GM19025 (cell line): ENCODE results near the gene MTFMT.
A peak's percentile ranks its signal among the peaks of the same experiment; 100 is the strongest.
"Not testable (repeated sequence)": the region's sequence is repeated elsewhere in the genome, so short reads cannot be mapped to it uniquely, and the experiment has no call there.

Experiments
- ATAC-seq: cut with Tn5 transposase; IDR thresholded peaks from one replicate; pipeline ENCODE4 v1.9.1; 2021; ENCODE audit warnings: mild to moderate bottlenecking, low read depth, moderate library complexity; ENCODE audit not compliant: unreplicated experiment

MTFMT gene

GRCh38 chr15:65028921-65029735 is at the start of gene MTFMT:
TSS of gene MTFMT (minus strand) at chr15:65029639. CDS start at chr15:65029613, 26 bp downstream.
- ATAC-seq: peak; percentile 74

- no peak for ATAC-seq
Measured at GRCh38 chr15:65077981-65078352, 48.5 kb upstream of the MTFMT start.

DNA sequence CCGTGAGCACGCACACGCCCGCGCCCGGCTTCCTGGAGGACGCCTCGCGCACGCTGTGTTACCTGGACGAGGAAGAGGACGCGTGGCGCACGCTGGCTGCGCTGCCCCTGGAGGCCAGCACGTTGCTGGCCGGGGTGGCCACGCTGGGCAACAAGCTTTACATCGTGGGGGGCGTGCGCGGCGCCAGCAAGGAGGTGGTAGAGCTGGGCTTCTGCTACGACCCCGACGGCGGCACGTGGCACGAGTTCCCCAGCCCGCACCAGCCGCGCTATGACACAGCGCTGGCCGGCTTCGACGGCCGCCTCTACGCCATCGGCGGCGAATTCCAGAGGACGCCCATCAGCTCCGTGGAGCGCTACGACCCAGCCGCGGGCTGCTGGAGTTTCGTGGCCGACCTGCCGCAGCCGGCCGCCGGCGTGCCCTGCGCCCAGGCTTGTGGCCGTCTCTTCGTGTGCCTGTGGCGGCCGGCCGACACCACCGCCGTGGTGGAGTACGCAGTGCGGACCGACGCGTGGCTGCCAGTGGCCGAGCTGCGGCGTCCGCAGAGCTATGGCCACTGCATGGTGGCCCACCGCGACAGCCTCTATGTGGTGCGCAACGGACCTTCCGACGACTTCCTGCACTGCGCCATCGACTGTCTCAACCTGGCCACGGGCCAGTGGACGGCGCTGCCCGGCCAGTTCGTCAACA is 48.0 kb upstream of the MTFMT start:
- no peak for ATAC-seq

GRCh38 chr15:65076486-65077290 is 47.2 kb upstream of the MTFMT start, which contains the start of gene KBTBD13:
TSS of gene KBTBD13 (plus strand) at chr15:65076746. CDS start at chr15:65076816, 70 bp downstream.
- ATAC-seq: no peak

DNA sequence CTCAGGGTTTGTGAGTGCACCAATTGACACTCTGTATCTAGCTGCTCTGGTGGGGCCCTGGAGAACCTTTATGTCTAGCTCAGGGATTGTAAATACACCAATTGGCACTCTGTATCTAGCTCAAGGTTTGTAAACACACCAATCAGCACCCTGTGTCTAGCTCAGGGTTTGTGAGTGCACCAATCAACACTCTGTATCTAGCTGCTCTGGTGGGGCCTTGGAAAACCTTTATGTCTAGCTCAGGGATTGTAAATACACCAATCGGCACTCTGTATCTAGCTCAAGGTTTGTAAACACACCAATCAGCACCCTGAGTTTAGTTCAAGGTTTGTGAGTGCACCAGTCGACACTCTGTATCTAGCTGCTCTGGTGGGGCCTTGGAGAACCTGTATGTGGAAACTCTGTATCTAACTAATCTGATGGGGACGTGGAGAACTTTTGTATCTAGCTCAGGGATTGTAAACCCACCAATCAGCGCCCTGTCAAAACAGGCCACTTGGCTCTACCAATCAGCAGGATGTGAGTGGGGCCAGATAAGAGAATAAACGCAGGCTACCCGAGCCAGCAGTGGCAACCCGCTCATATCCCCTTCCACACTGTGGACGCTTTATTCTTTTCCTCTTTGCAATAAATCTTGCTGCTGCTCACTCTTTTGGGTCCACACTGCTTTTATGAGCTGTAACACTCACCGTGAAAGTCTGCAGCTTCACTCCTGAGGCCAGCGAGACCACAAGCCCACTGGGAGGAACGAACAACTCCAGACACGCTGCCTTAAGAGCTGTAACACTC is 46.4 kb upstream of the MTFMT start:
- not testable (repeated sequence) for ATAC-seq

DNA sequence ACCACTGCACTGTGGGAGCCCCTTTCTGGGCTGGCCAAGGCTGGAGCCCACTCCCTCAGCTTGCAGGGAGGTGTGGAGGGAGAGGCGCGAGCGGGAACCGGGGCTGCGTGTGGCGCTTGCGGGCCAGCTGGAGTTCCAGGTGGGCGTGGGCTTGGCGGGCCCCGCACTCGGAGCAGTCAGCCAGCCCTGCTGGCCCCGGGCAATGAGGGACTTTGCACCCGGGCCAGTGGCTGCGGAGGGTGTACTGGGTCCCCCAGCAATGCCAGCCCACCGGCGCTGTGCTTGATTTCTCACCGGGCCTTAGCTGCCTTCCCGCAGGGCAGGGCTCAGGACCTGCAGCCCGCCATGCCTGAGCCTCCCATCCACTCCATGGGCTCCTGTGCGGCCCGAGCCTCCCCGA is 45.5 kb upstream of the MTFMT start:
- ATAC-seq: not testable (repeated sequence)

DNA sequence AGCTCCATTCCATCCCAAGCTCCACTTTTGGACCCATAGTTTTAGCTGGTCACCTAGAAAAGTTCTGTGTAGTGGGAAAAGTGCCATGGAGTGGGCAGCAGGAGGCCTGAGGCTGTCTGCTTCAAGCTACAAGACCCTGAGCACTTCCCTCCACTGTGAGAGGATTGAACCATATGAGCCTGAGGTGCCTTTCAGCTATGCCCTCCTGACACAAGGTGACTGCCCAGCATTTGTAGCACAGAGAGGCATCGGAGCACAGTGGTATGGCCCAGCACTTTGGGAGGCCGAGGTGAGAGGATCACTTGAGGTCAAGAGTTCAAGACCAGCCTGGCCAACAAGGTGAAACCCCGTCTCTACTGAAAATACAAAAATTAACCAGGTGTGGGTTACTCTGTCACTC is 43.2 kb upstream of the MTFMT start:
- no peak for ATAC-seq

DNA sequence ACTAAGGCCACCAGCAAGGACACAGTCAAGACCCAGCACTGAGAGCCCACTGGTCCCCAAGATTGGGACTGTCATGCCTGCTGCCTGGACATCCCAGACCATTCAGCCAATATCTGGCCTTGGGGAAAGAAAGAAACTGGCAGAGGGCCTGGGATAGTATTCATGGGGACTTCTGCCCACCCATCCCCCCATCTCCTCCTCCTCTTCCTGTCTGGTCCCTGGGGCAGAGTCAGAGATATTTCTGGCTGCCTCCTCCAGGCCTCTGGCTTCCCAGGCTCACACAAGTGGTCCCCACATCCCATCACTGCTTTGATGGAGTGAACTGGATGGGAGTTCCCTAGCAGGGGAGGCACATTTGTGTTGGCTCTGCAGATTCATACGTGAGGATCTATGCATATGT is 42.6 kb upstream of the MTFMT start:
- ATAC-seq: no peak

GRCh38 chr15:65071381-65071811 is 42.0 kb upstream of the MTFMT start:
- no peak for ATAC-seq

- ATAC-seq: no peak
Measured at GRCh38 chr15:65069779-65070546, 40.5 kb upstream of the MTFMT start.

DNA sequence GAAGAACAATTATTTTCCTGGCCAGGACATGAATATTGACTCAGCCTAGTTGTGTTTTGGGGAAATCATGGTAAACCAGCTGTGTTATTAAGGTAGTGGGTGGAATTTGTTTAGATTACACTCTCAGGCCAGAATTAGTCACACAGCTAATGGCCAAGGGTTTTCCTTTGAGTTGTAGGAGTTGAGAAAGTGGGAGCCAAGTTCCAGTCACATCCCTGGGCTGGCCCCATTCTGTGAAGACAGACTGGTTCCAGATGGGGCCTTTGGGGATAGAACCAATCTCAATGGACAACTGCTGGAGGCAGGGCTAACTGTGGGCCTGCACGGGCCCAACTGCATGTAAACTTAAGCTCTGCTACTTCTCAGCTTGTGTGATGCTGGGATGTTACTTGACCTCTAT is 39.7 kb upstream of the MTFMT start:
- no peak for ATAC-seq

- no peak for ATAC-seq
Measured at GRCh38 chr15:65068403-65068788, 39.0 kb upstream of the MTFMT start.

- no peak for ATAC-seq
Measured at GRCh38 chr15:65067645-65068402, 38.4 kb upstream of the MTFMT start, which contains the start of gene RASL12. TSS of gene RASL12 (minus strand) at chr15:65067991. CDS start at chr15:65067835, 156 bp downstream.

- ATAC-seq: no peak
Measured at GRCh38 chr15:65067317-65067644, 37.8 kb upstream of the MTFMT start.

DNA sequence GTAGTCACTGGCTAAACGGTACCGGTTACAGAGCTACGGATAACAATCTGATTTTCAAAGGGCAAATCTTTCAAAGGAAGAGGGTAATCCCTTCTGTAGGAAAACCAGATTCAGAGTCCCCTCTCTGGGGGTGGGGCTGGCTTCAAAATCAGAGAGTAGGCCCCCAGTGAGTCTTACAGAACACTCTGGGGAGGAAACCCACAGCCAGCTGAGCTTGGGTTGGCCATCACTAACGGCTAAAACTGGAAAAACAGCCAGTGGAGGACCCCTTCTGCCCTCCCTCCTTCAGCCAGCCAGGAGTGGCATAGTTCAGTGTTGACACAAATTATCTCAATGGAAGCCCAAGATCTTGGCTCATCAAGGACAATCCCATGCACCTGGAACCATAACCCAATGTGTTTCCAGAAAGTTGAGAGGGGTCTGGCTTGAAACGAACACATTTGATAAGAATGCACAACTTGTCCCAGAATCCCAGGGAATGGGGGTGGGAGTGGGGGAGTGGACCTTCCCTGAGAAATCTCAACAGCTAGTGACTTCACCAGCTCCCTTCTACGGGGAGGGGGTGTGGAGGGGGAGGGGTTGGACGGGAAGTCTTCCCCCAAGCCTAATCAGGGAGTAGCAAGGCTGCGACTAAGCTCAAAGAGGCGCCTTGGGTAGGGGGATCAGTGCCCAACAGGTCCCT is 37.3 kb upstream of the MTFMT start:
- ATAC-seq: no peak

DNA sequence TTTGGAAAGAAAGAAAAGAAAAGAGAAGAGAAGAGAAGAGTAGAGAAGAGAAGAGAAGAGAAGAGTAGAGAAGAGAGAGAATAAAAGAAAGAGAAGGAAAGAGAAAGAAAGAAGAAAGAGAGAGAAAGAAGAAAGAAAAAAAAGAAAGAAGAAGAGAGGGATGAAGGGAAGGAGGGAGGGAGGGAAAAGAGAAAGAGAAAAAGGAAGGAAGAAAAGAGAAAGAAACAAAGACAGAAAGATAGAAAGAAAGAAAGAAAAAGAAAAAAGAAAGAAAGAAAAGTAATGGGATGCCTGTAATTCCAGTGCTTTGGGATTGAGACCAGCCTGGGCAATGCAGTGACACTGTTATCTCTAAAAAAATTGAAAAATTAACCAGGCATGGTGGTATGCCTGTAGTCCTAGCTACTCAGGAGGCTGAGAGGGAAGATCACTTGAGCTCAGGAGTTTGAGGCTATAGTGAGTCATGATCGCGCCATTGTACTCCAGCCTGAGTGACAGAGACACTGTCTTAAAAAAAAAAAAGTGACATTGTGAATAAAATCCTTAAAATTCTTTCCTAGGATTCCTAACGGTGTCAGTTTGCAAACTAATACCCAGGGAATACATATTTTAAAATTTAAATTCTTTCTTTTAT is 36.7 kb upstream of the MTFMT start:
- no peak for ATAC-seq

DNA sequence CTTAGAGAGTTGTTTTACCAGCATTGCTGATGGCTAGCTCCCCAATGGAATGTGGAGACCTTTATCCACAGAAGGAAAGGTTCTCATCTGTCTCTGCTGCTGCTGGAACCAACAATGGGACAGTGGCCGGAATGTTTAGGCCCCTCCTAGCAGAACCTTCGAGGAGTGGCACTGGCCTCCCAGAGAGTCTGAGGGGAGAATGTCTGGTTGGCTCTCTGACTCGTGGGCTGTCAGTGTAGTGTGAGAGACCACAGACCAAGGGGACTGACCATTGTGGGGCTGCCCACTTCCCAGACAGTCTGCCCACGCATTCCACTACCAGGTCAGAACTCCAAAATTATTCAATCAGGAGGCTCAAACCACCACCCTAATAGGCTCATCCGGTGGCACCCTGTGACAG is 33.3 kb upstream of the MTFMT start:
- no peak for ATAC-seq

DNA sequence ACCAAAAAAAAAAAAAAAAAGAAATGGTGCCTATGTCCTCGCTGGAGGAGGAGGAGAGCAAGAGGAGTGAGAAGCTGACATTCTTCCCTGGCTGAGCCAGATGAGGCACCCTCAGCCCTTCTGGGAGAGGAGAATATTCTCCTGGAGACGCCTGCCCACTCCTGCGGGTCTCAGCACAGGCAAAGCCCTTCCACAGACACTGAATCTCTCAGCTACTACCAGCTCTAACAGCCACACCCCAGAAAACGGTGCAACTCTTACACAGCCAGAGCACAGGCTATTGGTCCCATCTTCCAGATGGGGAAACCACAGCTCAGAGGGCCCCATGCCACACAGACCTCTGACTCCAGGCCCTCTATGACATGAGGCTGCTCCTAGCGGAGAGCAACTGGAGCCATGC is 32.6 kb upstream of the MTFMT start:
- no peak for ATAC-seq
